Omental fat pad (tissue), 4 donors: ENCODE measurements around the gene MR1. TPM values are rescaled to one million over a fixed set of nuclear protein-coding genes. Genes with fewer than 3 reads are reported as not detected.
"Not testable (repeated sequence)": the region's sequence is repeated elsewhere in the genome, so short reads cannot be mapped to it uniquely, and the experiment has no call there.

ENCODE experiments used
- ATAC-seq: fragments of 150-250 bp; one replicate; pipeline ENCODE4 v1.9.1; 2016; ENCODE audit warnings: mild to moderate bottlenecking, moderate library complexity; ENCODE audit not compliant: low FRiP score
- DNase-seq: peaks from one replicate; pipeline ENCODE4 v3.0.0-alpha.2; 2019; ENCODE audit warnings: low spot score
- total RNA-seq, 4 donors: library from RNA; depleted of rRNA; stranded (reverse); fragments of >200 nt; gene quantifications; one replicate each; pipeline ENCODE4 v1.1.0, GENCODE V29; 2016
- TF ChIP-seq, protein P1 (sequence below), 3 donors: fragments of 450-650 bp; IDR thresholded peaks; one replicate each; pipeline ENCODE4 v1.5.1; 2016 to 2017; ENCODE audit warnings: antibody characterized with exemption in 3 of 3, mild to moderate bottlenecking in 3 of 3, moderate library complexity in 2 of 3

Gene MR1
- total RNA-seq, 4 donors from 2014 or later: 12.5 to 16.2 (median 13.1) TPM

DNA sequence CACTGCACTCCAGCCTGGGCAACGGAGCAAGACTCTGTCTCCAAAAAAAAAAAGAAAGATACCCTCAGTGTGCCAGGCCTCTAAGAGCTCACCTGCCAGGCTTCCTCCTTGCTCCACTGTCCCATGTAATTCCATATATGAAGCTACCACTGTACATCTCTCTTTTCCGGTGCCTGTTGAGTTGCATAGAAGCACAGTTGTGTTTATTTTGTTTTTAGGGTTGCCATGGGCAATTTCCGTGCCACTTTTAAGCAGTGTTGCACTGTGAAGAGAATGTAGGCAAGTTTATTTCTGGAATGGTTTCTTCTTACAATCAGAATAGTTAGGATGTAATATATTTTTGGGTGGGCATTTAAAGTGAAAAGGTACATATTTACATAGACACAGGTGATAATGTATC, 23.3 kb downstream of the MR1 start:
- TF ChIP-seq, protein P1, sequence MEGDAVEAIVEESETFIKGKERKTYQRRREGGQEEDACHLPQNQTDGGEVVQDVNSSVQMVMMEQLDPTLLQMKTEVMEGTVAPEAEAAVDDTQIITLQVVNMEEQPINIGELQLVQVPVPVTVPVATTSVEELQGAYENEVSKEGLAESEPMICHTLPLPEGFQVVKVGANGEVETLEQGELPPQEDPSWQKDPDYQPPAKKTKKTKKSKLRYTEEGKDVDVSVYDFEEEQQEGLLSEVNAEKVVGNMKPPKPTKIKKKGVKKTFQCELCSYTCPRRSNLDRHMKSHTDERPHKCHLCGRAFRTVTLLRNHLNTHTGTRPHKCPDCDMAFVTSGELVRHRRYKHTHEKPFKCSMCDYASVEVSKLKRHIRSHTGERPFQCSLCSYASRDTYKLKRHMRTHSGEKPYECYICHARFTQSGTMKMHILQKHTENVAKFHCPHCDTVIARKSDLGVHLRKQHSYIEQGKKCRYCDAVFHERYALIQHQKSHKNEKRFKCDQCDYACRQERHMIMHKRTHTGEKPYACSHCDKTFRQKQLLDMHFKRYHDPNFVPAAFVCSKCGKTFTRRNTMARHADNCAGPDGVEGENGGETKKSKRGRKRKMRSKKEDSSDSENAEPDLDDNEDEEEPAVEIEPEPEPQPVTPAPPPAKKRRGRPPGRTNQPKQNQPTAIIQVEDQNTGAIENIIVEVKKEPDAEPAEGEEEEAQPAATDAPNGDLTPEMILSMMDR (IDR thresholded peaks at IDR 0.05): no peak
- DNase-seq (no peak), ATAC-seq (no peak)

DNA sequence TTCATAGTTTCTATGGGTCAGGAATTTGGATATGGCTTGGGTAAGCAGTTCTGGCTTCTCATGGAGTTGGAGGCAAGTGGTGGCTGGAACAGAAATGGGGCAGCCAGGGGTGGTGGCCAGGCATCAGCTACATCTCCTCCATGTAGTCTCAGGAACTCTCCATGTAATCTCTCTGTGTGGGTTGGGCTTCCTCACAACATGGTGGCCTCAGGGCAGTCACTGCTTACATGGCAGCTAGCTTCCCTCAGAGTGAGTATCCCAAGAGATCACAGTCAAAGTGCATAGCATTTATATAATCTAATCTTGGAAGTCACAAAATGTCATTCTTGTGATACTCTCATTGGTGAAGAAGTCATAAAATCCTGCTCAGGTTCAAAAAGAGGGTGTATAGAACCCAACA, 25.7 kb downstream of the MR1 start:
- ATAC-seq (no peak), DNase-seq (no peak)
- TF ChIP-seq, protein P1 (IDR thresholded peaks at IDR 0.05): no peak

DNA sequence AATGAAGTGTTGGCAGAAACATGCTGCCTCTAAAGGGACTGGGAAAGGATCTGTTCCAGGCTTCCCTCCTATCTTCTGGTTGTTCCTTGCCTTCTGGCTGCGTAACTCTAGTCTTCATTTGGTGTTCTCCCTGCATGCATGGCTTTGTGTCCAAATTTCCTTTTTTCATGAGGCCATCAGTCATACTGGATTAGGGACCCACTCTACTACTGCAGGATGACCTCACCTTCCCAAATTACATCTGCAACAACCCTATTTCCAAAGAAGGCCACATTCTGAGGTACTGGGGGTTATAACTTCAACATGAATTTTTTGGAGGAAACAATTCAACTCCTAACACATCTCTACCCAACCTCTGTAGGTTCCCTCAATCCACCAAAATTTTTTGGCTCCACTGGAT, 26.3 kb downstream of the MR1 start:
- TF ChIP-seq, protein P1 (IDR thresholded peaks at IDR 0.05): no peak
- ATAC-seq: no peak
- DNase-seq: no peak

DNA sequence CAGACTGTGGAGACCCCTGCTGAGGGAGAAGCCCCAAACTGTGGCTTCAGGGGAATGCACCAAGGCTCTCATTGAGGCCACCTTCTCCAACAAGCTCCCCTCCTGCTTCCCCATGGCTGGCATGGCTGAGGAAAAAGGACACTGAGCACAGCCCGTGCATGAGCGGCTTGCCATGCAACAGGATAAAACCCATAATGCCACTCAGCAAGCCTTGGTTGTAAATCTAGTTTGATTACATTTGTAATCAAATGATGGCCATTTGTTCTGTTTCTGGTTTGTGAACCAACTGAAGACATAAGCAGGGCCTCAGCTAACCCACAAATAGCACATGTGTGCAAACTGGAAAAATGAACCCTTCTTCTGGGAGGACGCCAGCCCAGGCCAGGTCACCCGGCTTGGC, 27.2 kb downstream of the MR1 start:
- not testable (repeated sequence) for ATAC-seq, DNase-seq

DNA sequence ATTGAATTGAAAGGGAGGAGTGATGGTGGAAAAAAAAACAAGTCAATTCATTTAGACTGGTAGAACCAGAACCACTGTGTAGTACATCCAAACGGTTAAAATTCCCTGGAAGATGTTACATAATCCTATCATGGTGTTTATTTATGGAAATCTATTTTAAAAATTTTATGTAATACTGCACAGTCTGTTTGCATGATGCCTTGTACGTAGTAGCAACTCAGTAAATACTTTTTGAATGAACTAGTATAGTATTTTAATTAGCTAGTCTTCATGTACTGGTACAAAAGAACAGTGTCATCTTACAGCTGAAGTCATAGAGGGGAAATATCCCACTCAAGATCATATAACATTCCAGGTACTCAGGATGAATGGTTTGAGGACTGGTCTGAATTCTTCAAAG, 27.7 kb downstream of the MR1 start:
- TF ChIP-seq, protein P1 (IDR thresholded peaks at IDR 0.05): no peak
- DNase-seq: no peak
- ATAC-seq: no peak

DNA sequence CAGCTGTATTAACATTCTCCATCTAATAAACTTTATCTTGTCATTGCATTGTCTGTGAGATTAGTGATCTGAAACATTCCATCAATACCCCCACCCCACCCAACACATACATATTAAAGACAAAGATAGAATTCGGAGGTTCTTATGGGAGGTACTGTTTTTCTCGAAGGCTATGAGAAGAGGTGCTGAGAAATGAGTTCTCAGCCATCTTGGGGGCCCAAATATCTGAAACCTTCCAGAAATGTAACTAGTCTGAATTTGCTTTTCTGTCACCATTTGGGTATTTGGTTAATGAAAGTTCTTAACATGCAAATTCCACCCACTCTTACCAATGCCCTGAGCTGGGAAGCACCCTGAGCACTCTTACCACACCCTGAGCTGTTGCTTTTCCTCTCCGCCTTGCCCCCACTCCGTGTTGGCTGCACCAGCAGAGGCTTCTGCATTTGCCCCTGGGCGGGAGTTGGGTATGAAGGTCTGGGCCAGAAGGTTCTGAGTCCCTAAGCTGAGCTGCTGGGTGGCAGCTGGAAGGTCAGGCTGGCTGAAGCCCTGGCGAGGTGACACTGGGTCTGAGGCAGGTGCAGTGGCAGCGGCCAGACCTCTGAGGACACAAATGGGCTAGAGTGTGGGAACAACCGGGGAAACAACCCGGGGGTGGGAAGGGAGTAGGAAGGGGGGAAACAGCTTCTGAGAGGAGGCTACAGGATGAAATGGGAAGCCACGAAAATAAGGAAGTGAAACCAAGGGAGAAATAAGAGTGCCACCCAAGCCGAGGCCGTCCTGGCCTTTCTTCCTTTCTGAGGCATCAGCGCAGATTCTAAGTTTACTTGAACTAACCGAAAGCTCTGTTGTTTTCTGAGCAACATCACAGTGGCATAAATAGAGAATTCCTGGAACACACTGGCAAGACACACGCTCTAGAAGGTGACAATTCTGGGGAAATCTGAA, 28.4 kb downstream of the MR1 start:
- ATAC-seq: no peak
- TF ChIP-seq, protein P1 (IDR thresholded peaks at IDR 0.05): no peak
- no peak for DNase-seq

DNA sequence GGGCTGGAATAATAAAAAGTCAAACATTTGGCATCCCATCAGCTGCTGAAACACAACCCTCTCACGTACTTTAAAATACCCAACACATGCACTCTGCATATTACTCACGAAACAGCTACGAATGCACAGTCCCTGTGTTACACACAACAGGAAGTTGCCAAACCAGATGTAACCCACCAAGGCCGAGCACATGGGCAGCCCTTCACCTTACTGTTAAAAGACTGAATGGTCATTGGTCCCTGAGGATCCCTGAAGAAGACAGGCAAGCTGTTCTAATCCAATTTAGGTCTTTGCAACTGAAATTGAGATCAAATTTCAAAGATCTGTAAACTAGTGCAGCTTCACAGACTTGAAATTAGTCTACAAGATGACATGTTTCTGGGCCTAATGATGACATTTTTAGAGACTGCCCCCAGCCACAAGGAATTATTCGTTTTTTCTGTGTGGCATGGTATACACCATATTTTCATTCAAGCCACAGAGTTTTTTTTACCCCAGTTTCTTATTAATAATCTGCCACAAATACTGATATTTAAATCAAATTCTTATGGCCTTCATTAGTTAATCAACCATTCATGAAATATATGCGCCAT, 29.1 kb downstream of the MR1 start:
- TF ChIP-seq, protein P1 (IDR thresholded peaks at IDR 0.05): no peak
- DNase-seq (no peak), ATAC-seq (no peak)
